ENCODE results near the gene WWOX. TPM values are rescaled to one million over a fixed set of nuclear protein-coding genes. Genes with fewer than 3 reads are reported as not detected.

Gene WWOX
- total and polyA plus RNA-seq, 2 of the 13 experiments (the other 11 are each of a cell fraction or from before 2014, with no cell fraction given) = 9.1 to 37.4 TPM

GRCh38 chr16:78460428-78460827 lies 361.0 kb downstream of the WWOX start (continued):
- TF ChIP-seq POGK (CRISPR knock-in tag; conservative IDR thresholded peaks at IDR 0.05) = no peak
- peak; percentile 46; the same call in 1 of the 2 replicates for TF ChIP-seq YEATS2 (CRISPR knock-in tag; IDR thresholded peaks at IDR 0.05; ENCODE audit: borderline replicate concordance)
- TF ChIP-seq BRF2 (CRISPR knock-in tag; IDR thresholded peaks at IDR 0.05) = no peak
- TF ChIP-seq MXI1 (IDR thresholded peaks at IDR 0.05; ENCODE audit: borderline replicate concordance, low read depth, low read length) = 0 out of 3 replicates have a peak, but pooled peaks have one; percentile 30
- no peak for TF ChIP-seq NCOA2 (CRISPR knock-in tag; IDR thresholded peaks at IDR 0.05)
- TF ChIP-seq, protein P1, sequence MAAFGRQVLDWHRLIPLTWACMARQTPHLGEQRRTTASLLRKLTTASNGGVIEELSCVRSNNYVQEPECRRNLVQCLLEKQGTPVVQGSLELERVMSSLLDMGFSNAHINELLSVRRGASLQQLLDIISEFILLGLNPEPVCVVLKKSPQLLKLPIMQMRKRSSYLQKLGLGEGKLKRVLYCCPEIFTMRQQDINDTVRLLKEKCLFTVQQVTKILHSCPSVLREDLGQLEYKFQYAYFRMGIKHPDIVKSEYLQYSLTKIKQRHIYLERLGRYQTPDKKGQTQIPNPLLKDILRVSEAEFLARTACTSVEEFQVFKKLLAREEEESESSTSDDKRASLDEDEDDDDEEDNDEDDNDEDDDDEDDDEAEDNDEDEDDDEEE (CRISPR knock-in tag; IDR thresholded peaks at IDR 0.05) = 0 out of 2 replicates have a peak, but pooled peaks have one; percentile 34
- no peak for TF ChIP-seq SP1 (IDR thresholded peaks at IDR 0.05)
- no peak for TF ChIP-seq SP1 (CRISPR knock-in tag; IDR thresholded peaks at IDR 0.05)
- no peak for TF ChIP-seq KDM2A (CRISPR knock-in tag; IDR thresholded peaks at IDR 0.05; ENCODE audit: borderline replicate concordance, low read depth)
- no peak for TF ChIP-seq DBP (CRISPR knock-in tag; IDR thresholded peaks at IDR 0.05; ENCODE audit: not compliant biosample characterization)
- no peak for TF ChIP-seq KDM1A (CRISPR knock-in tag; IDR thresholded peaks at IDR 0.05)
- TF ChIP-seq ZNF17 (CRISPR knock-in tag; IDR thresholded peaks at IDR 0.05) = no peak
- no peak for TF ChIP-seq SMC3 (IDR thresholded peaks at IDR 0.05; ENCODE audit: low read length)
- 0 out of 2 replicates have a peak, but pooled peaks have one; percentile 34 for TF ChIP-seq ZMAT3 (CRISPR knock-in tag; conservative IDR thresholded peaks at IDR 0.05)
- TF ChIP-seq ZNF563 (CRISPR knock-in tag; IDR thresholded peaks at IDR 0.05) = no peak
- TF ChIP-seq CTCF (CRISPR knock-in tag; IDR thresholded peaks at IDR 0.05) = no peak
- no peak for TF ChIP-seq ZNF430 (CRISPR knock-in tag; IDR thresholded peaks at IDR 0.05)
- TF ChIP-seq ADNP (CRISPR knock-in tag; IDR thresholded peaks at IDR 0.05) = no peak
- no peak for TF ChIP-seq GPN1 (CRISPR knock-in tag; IDR thresholded peaks at IDR 0.05; ENCODE audit: borderline replicate concordance)
- peak in 1 of 2 experiments; percentile 49; a peak in 1 of 4 replicates for TF ChIP-seq EP300 (IDR thresholded peaks at IDR 0.05; ENCODE audit: low read depth in 2 of 2, low read length in 2 of 2)
- no peak for TF ChIP-seq EP300 (CRISPR knock-in tag; IDR thresholded peaks at IDR 0.05; ENCODE audit: borderline replicate concordance)
- no peak for TF ChIP-seq RFX1 (IDR thresholded peaks at IDR 0.05)
- no peak for TF ChIP-seq STAT5B (CRISPR knock-in tag; IDR thresholded peaks at IDR 0.05)
- TF ChIP-seq ZNF264 (CRISPR knock-in tag; IDR thresholded peaks at IDR 0.05) = no peak
- no peak for TF ChIP-seq THYN1 (CRISPR knock-in tag; IDR thresholded peaks at IDR 0.05; ENCODE audit: borderline replicate concordance, low read depth)
- no peak for TF ChIP-seq ZNF446 (CRISPR knock-in tag; IDR thresholded peaks at IDR 0.05)
- no peak for TF ChIP-seq KDM5A (IDR thresholded peaks at IDR 0.05; ENCODE audit: borderline replicate concordance, low read length)
- TF ChIP-seq ZNF792 (CRISPR knock-in tag; IDR thresholded peaks at IDR 0.05) = no peak
